GM18526 (cell line): ENCODE measurements around the gene ZBTB16.

Source experiments
- POLR2A ChIP-seq: IDR thresholded peaks from 3 replicates; pipeline ENCODE4 v1.6.1; 2011; ENCODE audit not compliant: insufficient read length; ENCODE audit errors: extremely low read depth

ZBTB16 gene, protein sequence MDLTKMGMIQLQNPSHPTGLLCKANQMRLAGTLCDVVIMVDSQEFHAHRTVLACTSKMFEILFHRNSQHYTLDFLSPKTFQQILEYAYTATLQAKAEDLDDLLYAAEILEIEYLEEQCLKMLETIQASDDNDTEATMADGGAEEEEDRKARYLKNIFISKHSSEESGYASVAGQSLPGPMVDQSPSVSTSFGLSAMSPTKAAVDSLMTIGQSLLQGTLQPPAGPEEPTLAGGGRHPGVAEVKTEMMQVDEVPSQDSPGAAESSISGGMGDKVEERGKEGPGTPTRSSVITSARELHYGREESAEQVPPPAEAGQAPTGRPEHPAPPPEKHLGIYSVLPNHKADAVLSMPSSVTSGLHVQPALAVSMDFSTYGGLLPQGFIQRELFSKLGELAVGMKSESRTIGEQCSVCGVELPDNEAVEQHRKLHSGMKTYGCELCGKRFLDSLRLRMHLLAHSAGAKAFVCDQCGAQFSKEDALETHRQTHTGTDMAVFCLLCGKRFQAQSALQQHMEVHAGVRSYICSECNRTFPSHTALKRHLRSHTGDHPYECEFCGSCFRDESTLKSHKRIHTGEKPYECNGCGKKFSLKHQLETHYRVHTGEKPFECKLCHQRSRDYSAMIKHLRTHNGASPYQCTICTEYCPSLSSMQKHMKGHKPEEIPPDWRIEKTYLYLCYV

DNA sequence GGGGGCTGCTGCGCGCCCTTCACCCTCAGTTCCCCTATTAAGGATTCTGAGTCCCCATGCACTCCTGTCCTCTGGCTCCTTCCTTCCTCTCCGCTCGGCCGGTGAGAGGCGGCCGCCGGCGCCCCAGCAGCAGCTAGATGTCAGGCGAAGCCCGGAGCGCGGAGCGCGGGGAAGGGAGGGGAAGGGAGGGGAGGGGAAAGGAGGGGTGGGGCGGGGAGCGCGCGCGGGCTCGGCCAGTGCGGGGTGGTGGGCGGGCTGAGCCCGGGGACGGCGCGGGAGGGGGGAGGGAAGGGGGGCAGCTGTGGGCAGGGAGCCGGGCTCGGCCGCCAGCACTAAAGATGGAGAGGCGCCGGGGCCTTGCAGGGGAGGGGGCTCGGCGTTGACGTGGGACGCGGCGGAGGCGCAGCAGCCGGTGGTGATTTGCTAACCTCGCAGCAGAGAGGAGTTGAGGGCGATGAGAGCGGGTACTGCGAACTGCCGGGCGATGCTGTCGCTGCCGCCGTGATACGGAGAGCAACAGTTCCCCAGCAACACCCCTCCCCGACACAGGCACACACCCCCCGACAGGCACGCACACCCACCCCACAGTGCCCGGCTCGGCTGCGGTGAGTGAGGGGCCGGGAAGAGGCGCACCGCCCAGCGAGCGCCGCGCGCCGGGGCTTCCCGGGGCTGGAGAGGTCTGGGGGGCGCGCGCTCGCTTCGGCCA is at the start of gene ZBTB16:
Gene ZBTB16 (plus strand): TSS at position 434 of the 706 bp plus-strand sequence. CDS start 3,590 bp downstream, outside the sequence.
- TF ChIP-seq POLR2A, result no peak

GRCh38 chr11:114010931-114011330 is 48.6 kb upstream of the ZBTB16 start:
- TF ChIP-seq POLR2A, result no peak

DNA sequence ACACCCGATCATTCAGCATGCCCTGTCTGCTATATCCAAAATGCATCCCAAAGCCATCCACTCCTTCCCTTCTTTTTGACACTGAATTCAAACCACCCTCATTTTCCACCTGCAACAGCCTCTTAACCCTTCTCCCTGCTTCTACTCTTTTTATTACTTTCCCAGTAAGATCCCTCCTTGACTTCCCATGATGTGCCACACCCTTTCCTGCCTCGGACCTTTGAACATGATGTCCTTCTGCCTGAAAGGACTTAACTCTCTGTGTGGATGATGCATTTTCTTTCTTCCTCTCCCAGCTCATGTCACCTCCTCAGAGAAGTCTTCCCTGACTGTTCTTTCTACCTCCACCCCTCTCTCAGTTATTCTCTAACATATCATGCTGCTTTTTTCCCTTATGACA is 48.1 kb upstream of the ZBTB16 start:
- TF ChIP-seq POLR2A, result no peak

DNA sequence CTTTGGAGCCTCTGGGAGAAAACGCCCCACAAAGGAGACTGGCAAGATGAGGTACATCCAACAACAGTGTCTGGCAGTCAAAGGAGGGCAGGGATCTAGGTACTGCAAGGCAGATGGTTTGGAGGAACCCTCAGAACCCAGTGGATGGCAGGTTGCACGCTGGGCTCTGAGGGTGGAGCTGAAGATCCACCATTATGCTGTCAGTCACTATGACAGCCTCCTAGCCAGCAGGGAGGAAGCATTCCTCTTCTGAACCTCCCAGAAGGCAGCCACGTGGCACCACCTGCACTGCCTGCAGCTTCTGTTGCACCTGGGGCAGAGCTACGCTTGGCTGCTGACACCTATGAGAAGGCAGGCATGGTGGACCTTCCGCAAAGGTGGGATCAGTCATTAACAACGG is 44.4 kb upstream of the ZBTB16 start:
- TF ChIP-seq POLR2A, result no peak

DNA sequence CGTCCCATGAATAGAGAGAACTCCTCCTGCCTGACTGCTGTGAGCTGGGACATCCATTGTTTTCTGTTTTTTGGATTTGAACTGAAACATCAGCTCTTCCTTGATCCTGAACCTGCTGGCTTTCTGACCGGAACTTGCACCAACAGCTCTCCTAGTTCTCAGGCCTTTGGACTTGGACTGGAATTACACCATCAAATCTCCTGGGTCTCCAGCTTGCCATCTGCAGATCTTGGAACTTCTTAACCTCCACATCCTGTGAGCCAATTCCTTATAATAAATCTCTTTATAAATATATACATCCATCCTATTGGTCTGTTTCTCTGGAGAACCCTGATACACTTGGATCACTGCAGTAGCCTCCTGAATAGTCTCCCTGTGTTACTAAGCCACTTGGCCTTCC is 42.5 kb upstream of the ZBTB16 start:
- TF ChIP-seq POLR2A, result no peak

GRCh38 chr11:114017723-114018122 is 41.8 kb upstream of the ZBTB16 start:
- TF ChIP-seq POLR2A, result no peak

GRCh38 chr11:114019046-114019445 is 40.5 kb upstream of the ZBTB16 start:
- no peak for TF ChIP-seq POLR2A

DNA sequence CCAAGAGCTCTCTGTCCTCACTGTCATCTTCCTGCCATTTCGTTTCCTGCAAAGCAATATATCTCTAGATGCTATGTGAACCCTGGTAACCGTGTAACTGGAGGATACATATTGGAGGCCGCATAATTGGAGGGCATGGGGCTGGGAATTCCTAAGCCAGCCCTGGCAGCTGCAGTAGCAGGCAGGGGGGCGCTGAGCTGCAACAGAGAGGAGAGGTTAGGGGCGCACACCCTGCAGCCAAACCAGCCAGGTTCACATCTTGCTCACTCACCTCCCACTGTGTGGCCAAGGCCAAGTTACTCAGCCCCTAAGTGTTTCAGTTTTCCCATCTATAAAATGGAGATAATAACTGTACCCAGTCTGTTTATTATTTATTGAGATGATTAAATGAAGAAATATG is 39.9 kb upstream of the ZBTB16 start:
- no peak for TF ChIP-seq POLR2A

- TF ChIP-seq POLR2A, result no peak
Measured at GRCh38 chr11:114025329-114025907, 34.1 kb upstream of the ZBTB16 start.

DNA sequence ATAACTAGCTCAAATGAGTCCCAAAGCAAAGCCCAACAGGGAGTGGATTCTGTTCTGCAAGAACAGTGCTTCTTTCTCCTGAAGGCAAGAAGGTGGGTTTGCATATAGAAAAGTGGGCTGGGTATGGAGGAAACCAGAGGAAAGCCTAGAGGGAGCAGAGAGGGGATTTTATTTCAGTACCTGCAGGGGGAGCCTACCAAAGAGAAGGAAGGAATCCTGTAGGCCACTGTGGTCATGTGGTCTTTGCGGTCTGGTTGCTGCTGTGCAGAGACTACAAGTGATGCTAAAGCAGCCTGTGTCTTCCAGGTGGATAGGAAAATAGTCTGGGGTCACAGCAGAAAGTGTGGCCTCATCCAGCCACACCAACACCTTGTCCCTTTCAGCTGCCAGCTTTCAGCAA is 33.2 kb upstream of the ZBTB16 start:
- no peak for TF ChIP-seq POLR2A

DNA sequence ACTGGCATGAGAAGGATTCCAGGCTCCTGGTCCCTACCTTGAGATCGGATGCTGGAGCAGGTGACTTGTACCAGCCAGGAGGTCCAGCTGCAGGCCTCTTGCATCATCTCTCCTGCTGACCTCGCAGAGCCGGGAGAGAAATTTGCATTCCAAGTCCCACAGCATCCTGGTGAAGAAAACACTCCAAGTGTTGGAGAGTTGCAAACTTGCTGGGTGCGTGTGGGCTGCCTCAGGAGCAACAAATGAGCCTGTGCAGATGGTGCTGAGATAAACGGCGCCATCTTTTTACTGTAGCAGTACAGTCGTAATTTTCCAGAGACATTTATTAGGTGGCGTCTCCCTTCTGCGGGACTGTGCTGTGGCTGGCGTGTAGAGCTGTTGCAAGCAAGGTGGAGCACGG is 32.1 kb upstream of the ZBTB16 start:
- no peak for TF ChIP-seq POLR2A

GRCh38 chr11:114027926-114028325 is 31.6 kb upstream of the ZBTB16 start:
- no peak for TF ChIP-seq POLR2A

GRCh38 chr11:114031246-114031966 is 28.1 kb upstream of the ZBTB16 start:
- TF ChIP-seq POLR2A, result no peak

- TF ChIP-seq POLR2A, result no peak
Measured at GRCh38 chr11:114031967-114032320, 27.6 kb upstream of the ZBTB16 start.

DNA sequence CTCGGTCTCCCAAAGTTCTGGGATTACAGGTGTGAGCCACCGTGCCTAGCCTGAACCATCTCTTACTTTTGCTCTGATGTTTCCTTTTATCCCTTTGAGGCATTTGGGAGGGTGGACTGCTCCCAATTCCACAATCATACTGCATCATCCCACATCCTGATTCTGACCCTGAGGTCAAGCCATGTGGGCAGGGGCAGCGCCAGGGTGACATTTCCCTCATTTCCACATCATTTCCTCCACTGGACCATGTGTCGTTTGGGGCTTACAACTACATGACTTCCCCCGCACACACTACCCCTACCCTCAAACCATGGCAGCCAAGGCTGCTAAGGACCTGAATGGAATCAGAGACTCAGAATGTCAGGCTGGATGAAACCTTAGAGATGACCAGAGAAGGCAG is 26.4 kb upstream of the ZBTB16 start:
- no peak for TF ChIP-seq POLR2A
